NAMALWA (cell line): ENCODE results near the gene METTL22.

Source experiments
- DNase-seq: peaks from one replicate; pipeline ENCODE4 v3.0.0-alpha.2; 2015; ENCODE audit warnings: low spot score

Gene METTL22

GRCh38 chr16:8594149-8594666 lies 27.3 kb upstream of the METTL22 start:
- DNase-seq: no peak

DNA sequence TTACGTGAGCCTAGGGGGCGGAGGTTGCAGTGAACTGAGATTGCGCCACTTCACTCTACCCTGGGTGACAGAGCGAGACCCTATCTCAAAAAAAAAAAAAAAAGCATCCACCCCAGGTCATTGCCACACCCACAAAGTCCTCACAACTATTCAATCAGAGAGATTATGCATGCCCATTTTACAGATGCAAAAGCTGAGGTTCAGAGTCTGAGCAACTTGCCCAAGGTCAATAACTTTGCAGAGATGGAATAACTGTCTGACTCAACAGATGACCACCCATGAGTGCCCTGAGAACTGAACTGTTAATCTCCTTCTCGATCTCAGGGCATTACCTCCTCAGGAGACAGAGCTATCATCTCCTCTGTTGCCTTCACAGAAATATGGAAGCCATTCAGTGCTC lies 25.7 kb upstream of the METTL22 start:
- DNase-seq: no peak

DNA sequence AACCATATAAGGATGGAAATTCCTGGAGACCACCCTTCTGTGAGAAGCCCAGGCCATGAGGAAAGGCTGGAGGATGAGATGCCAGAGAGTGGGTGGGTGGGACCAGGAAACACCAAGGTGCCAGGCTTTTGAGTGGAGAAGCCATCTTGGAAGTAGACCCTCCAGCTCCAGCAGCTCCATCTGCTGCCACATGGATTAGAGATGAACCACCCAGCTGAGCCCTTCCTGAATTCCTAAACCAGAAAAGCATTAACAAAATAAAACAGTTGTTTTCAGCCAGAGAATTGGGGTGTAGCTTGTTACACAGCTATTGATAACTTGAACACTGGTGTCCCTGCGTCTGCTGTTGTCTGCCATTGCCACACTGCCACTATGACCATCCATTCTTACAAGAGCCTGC lies 24.9 kb upstream of the METTL22 start:
- no peak for DNase-seq

GRCh38 chr16:8600144-8600775 lies 21.2 kb upstream of the METTL22 start:
- DNase-seq: no peak

DNA sequence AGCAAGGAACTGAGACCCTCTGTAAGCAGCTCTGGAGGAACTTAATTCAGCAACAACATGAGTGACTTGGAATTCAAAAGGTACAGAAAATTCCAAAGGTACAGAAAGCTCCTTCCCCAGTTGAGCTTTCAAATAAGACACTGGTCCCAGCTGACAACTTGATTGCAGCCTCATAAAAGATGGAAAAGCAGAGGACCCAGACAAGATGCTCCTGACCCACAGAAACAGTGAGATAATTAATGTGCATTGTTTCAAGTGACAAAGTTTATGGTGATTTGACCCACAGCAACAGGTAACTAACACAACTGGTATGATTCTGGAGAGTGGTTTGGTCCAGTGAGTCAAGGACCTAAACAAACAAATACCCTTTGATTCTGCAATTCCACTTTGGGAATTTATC lies 15.9 kb upstream of the METTL22 start:
- no peak for DNase-seq

GRCh38 chr16:8607214-8607613 lies 14.3 kb upstream of the METTL22 start:
- no peak for DNase-seq

- DNase-seq: no peak
Observed at GRCh38 chr16:8611122-8611521, 10.4 kb upstream of the METTL22 start.

DNA sequence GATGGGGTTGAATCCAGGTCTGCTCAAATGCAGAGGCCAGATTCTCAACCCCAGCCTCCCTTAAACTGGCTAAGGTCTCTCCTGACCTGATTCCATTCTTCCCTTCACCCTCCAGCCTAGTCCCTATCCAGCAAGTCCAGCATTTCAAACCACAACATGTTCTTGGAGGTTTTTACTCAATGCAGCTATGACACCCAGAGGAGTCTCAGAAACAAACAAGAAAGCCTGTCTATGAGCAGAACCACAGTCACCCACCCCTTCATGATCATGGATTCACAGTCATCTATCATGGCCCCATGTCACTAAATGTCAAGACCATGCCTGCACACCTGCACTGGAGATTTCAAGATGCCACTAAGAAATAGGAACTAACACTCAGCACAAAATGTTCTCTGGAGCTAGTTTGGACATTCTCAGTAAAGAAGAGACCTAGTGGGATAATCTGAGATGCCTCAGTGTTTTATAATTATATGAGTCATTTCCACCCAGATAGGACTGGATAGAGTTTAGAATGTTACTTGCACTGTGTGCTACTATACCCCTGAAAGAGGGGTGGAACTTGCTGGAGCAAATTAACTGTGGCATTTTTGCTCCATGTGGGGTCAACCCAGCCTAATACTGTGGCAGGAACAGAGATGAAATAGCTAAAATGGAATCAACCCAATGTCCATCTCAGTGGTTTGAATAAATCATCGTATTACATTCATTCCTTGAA lies 9.5 kb upstream of the METTL22 start:
- no peak for DNase-seq

DNA sequence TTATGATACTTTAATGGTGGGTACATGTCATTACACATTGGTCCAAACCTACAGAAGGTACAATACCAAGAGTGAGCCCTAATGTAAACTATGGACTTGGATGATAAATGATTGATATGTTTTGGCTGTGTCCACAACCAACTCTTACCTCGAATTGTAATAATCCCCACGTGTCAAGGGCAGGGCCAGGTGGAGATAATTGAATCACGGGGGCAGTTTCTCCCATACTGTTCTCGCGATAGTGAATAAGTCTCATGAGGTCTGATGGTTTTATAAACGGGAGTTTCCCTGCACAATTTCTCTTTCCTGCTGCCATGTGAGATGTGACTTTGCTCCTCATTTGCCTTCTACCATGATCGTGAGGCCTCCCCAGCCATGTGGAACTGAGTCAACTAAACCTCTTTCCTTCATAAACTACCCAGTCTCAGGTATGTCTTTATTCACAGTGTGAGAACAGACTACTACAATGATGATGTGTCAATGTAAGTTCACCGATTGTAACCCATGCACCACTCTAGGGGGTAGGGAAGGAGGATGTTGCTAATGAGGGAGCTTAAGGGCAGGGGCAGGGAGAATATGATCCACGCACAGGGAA lies 7.0 kb upstream of the METTL22 start:
- DNase-seq: no peak

- DNase-seq: no peak
Observed at GRCh38 chr16:8619671-8620370, 1.7 kb upstream of the METTL22 start.

GRCh38 chr16:8620535-8620934 lies 963 bp upstream of the METTL22 start:
- DNase-seq: no peak

DNA sequence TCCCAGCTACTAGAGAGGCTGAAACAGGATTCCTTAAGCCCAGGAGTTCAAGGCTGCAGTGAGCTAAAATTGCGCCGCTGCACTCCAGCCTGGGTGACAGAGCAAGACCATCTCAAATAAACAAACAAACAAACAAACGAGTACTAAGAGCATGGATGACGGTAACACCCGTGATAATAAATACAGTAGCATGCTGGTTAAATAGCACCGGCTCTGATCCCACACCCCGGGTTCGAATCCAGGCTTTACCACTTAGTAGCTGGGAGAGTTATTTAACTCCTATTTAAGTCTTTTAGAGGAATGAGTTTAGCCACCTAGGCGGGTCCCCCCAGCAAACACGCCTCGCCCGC lies 301 bp upstream of the METTL22 start:
- DNase-seq: no peak

DNA sequence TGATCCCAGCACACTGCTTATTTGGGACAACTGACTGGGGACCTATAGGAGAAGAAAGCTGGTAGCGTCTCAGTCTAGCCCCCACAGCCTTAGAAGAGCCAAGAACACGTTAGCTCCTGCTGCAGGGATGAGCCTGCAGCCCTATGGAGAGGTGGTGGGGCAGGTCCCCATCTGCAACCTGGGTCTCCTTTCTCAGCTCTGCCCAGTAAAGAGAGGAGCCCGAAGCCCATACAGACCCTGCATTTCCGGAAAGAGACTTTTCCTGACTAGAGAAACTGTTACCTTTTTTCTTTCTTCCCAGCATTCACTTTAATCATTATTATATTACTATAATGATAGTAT lies 788 bp downstream of the METTL22 start:
- DNase-seq: peak; percentile 34

DNA sequence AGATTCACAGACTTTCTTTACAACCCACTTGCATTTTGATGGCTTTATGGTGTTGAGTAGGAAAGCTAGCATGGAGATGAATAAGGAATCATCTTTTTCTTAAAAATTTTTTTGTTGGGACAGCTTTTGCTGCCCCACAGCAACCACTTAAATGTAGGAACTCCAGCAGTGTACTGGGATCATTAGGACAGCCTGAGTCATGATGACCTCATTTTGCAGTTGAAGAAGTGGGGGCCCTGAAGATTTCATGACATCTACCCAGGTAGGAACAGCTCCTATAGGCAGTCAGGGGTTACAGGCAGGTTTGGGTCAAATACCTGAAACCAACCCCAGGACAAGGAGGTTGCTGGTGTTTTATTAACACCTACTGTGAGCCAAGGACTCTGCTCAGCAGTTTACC lies 2.1 kb downstream of the METTL22 start:
- no peak for DNase-seq

DNA sequence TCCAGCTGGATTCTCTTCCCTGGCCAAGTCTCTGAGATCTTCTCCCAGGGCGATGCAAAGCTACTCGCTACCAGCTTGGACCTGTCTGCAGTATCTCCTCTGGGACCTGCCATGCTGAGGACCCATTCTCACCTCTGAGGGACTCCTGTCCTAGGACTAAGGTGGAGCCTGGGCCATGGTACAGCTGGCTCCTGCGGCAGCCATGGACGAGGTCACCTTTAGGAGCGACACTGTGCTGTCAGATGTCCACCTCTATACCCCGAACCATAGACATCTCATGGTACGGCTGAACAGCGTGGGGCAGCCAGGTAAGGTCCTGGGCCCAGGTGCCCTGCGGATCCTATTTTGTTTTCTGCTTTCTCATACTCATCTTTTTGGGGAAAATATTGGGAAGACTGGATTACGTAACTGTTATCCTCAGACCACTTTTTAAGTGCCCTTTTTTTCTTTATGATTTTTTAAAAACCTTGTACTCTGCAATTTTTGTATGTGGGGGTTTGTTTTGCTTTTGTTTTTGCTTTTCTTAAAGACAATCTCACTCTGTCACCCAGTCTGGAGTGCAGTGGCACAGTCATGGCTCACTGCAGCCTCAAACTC lies 4.1 kb downstream of the METTL22 start:
- DNase-seq: no peak

- no peak for DNase-seq
Observed at GRCh38 chr16:8626946-8627345, 5.4 kb downstream of the METTL22 start.

DNA sequence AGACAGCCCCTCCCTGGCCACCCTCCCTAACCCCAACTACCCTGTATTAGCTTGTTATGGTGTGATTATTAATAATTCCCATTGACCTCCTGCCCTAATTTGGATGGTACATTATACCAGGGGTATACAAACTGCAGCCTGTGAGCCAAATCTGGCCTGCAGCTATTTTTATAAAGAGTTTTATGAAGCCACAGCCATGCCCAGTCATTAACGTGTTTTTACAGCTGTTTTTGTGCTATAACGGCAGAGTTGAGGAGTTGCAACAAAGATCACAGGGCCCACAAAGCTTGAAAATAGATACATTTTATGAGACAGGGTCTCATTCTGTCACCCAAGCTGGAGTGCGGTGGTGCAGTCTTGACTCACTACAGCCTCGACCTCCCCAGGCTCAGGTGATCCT lies 6.0 kb downstream of the METTL22 start:
- no peak for DNase-seq

- DNase-seq: no peak
Observed at GRCh38 chr16:8628981-8629725, 7.7 kb downstream of the METTL22 start.

GRCh38 chr16:8630255-8630953 lies 8.9 kb downstream of the METTL22 start:
- no peak for DNase-seq

DNA sequence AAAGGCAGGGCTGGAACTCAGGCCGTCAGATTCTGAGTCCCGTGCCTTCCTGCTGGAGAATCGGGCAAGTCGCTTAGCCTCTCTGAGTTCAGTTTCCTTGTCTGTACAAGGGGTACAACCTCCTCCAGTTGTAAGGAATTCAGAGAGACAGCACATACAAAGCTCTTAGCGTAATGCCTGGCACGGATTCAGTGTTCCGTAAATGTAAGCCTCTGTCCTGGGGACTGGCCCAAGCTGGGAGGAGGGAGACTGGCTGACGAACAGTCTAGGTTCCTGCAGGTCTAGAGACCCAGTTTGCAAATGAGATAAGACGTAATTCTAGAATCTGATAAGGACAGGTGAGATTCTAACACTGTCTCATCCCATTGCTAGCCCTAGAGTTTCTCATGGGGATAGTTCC lies 9.9 kb downstream of the METTL22 start:
- DNase-seq: no peak

DNA sequence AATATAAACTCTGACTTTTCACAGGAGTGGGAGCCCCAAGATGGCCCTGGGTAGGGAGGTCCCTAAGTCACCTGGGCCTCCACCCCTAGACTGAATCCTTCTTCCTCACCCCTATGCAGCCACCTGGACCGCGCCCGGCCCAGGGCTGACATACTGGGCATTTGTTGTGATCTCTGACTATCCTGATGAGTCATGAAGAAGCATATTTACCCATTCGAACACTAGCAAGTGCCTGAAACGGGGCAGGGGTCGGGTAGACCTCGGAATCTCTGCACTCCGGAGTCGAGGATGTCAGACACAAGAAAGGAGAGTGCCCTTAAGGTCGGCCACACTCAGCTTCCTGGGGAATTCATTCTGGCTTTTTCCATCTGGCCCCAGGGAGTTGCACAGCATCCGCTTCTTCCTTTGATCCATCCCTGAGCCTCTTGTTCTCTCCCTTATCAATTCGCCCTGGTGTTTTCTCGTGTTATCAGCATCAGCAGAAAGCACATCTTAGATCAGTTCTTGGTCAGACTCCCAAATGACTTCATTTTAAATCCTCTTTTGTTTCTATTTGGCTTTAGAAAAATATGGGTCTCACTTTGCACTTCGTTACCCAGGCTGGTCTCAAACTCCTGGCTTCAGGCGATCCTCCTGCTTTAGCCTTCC lies 10.4 kb downstream of the METTL22 start:
- no peak for DNase-seq
